Gastrocnemius medialis (tissue), 4 donors: Measurements from ENCODE around the gene MAP9. TPM values are rescaled to one million over a fixed set of nuclear protein-coding genes. Genes with fewer than 3 reads are reported as not detected.
A peak's percentile ranks its signal among the peaks of the same experiment; 100 is the strongest.

Source experiments
- ATAC-seq, 2 donors: fragments of 150-250 bp; one replicate each; pipeline ENCODE4 v1.9.1; 2016
- DNase-seq, 2 donors: peaks; one replicate each; pipeline ENCODE4 v3.0.0-alpha.2; 2019
- H3K27ac ChIP-seq, 4 donors: fragments of 200-600 bp; sonication (generic); 1 replicate in 1 of 4; 2 replicates in 3 of 4; pipeline ENCODE4 v1.5.1; 2016 to 2018; ENCODE audit warnings: mild to moderate bottlenecking in 2 of 4, moderate library complexity in 1 of 4
- H3K27me3 ChIP-seq, 3 donors: fragments of 200-600 bp; sonication (generic) in 2 of 3; 1 replicate in 1 of 3; 2 replicates in 2 of 3; pipeline versions ENCODE4 v1.5.1 to v1.6.0; 2016 to 2019; ENCODE audit warnings: mild to moderate bottlenecking in 1 of 3, moderate library complexity in 1 of 3
- H3K36me3 ChIP-seq, 2 donors: fragments of 200-600 bp; sonication (generic) in 1 of 2; one replicate each; pipeline ENCODE4 v1.5.1; 2017 to 2018
- H3K4me1 ChIP-seq, 2 donors: fragments of 200-600 bp; sonication (generic) in 1 of 2; one replicate each; pipeline ENCODE4 v1.5.1; 2016 to 2017; ENCODE audit warnings: mild to moderate bottlenecking in 2 of 2
- H3K4me3 ChIP-seq, 4 donors: fragments of 200-600 bp; sonication (generic) in 3 of 4; 1 replicate in 1 of 4; 2 replicates in 3 of 4; pipeline ENCODE4 v1.5.1; 2016 to 2019; ENCODE audit warnings: mild to moderate bottlenecking in 2 of 4
- H3K9me3 ChIP-seq, 3 donors: fragments of 200-600 bp; sonication (generic) in 2 of 3; 1 replicate in 1 of 3; 2 replicates in 2 of 3; pipeline ENCODE4 v1.5.1; 2016 to 2019
- POLR2A ChIP-seq, 2 donors: fragments of 450-650 bp; IDR thresholded peaks; one replicate each; pipeline ENCODE4 v1.6.1; 2017; ENCODE audit warnings: antibody characterized with exemption in 2 of 2, mild to moderate bottlenecking in 2 of 2, moderate library complexity in 2 of 2
- in situ Hi-C, 4 donors: fragments of 200-750 bp; cut with MboI; loops; one replicate each; pipeline versions ENCODE4 v1.15.0 to v1.8.0; 2017; ENCODE audit warnings: low sequenced_read_pairs in 4 of 4
- intact Hi-C: fragments of 100-400 bp; cut with DNase I; formaldehyde crosslinking; loops from one replicate; pipeline ENCODE4 v1.15.1; 2023; ENCODE audit warnings: low total_unique reads
- total RNA-seq, 4 donors: library from RNA; depleted of rRNA; stranded (reverse); fragments of >200 nt; gene quantifications; one replicate each; pipeline versions ENCODE4 v1.1.0 to v1.2.3, GENCODE V29; 2016
- TF ChIP-seq, protein P1 (sequence below), 5 experiments: fragments of 450-650 bp in 3 of 5; fragments of 200-600 bp in 2 of 5; sonication (generic) in 2 of 5; IDR thresholded peaks in 4 of 5; conservative IDR thresholded peaks in 1 of 5; 1 replicate in 4 of 5; 2 replicates in 1 of 5; pipeline ENCODE4 v1.5.1; 2016 to 2019; ENCODE audit warnings: antibody characterized with exemption in 5 of 5, mild to moderate bottlenecking in 3 of 5, moderate library complexity in 3 of 5

MAP9 gene
- total RNA-seq, 4 donors from 2014 or later: 0.23 to 0.71 (median 0.41) TPM; not detected in 1

DNA sequence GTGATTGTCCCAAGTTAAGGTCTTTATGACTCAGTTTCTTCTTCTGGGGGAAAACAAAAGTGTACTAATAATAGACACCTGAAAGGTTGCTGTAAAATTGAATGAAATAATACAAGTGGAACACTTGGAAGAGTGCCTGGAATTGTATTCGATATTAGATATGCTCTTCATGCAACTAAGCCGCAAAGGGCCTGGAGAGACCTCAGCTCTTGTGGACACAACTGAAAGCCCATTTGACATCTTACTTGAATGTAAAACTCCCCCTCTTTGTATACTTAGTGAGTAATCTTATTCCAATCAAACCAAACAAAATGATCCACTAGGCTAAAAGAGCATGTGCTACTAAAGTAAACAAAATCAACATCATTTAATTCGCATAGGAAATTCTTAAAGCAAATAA lies 511 bp upstream of the MAP9 start:
- H3K4me1 ChIP-seq: peaks cover 4 to 6% of the 10 kb centered on the region in 2 donors
- DNase-seq (no peak), ATAC-seq (no peak)
- no peak overlapping the region for H3K27ac ChIP-seq
- intact Hi-C loops (no loop called here), in situ Hi-C loops (loop anchor here in 2 of 4 donors (10.0 kb wide), 1 partner anchor 822 kb away; the partner anchor contains the start of gene PLRG1 (in 2 of the 2))
- H3K36me3 ChIP-seq: no peaks in the 10 kb centered on the region
- peaks cover 18 to 20% (median 19%) of the 10 kb centered on the region in 3 donors for H3K27me3 ChIP-seq
- TF ChIP-seq, protein P1, sequence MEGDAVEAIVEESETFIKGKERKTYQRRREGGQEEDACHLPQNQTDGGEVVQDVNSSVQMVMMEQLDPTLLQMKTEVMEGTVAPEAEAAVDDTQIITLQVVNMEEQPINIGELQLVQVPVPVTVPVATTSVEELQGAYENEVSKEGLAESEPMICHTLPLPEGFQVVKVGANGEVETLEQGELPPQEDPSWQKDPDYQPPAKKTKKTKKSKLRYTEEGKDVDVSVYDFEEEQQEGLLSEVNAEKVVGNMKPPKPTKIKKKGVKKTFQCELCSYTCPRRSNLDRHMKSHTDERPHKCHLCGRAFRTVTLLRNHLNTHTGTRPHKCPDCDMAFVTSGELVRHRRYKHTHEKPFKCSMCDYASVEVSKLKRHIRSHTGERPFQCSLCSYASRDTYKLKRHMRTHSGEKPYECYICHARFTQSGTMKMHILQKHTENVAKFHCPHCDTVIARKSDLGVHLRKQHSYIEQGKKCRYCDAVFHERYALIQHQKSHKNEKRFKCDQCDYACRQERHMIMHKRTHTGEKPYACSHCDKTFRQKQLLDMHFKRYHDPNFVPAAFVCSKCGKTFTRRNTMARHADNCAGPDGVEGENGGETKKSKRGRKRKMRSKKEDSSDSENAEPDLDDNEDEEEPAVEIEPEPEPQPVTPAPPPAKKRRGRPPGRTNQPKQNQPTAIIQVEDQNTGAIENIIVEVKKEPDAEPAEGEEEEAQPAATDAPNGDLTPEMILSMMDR (IDR thresholded peaks at IDR 0.05 in 4 of 5, conservative IDR thresholded peaks at IDR 0.05 in 1 of 5): no peak
- no peak for TF ChIP-seq POLR2A (IDR thresholded peaks at IDR 0.05)
- no peaks in the 10 kb centered on the region for H3K9me3 ChIP-seq
- H3K4me3 ChIP-seq: peak overlapping the region in 3 of 4 donors; percentile 56 to 58 (median 58)

DNA sequence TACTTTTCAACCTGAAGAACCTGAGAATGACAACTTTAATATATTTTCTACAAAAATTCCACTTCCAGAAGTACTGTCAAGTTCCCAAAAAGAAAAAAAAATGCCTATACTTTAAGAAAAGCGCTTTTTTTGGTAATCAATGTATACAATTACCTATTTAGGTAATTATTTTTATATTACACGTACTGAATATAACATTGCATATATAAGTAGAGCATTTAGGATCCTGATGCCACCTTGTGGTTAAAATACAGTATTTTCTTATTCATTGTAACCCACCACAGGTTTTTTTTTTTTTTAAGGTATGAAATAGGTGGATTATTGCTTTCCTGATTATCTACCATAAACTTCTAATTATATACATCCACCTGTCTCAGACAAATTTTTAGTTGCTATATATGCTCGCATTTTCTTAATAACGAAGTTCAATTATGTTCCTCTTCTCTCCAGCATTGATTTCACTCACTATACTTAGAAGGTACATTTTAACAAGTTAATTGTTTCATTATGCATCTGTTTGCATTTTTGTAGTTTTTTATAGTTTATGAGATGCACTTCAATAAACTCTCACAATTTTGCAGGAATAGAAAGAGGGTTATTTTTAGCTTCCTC lies 5.2 kb downstream of the MAP9 start:
- H3K27me3 ChIP-seq: peaks cover 14 to 19% (median 16%) of the 10 kb centered on the region in 3 donors
- H3K9me3 ChIP-seq: no peaks in the 10 kb centered on the region
- H3K27ac ChIP-seq: no peak overlapping the region
- no peak overlapping the region for H3K4me3 ChIP-seq
- H3K4me1 ChIP-seq: peaks cover 4 to 6% of the 10 kb centered on the region in 2 donors
- ATAC-seq (no peak), DNase-seq (no peak)
- in situ Hi-C loops (loop anchor here (5.0 to 25.0 kb wide), 4 partner anchors 384 to 819 kb away; partner anchors contain the start of genes PLRG1 (in 4 of the 4) and FGB (in 1 of the 4)), intact Hi-C loops (loop anchor here (1.0 kb wide), 1 partner anchor 819 kb away; no protein-coding TSS in a partner anchor)
- TF ChIP-seq POLR2A (IDR thresholded peaks at IDR 0.05): no peak
- TF ChIP-seq, protein P1 (IDR thresholded peaks at IDR 0.05 in 4 of 5, conservative IDR thresholded peaks at IDR 0.05 in 1 of 5): peak in 2 of 5 experiments; percentile 39 to 41
- no peaks in the 10 kb centered on the region for H3K36me3 ChIP-seq

DNA sequence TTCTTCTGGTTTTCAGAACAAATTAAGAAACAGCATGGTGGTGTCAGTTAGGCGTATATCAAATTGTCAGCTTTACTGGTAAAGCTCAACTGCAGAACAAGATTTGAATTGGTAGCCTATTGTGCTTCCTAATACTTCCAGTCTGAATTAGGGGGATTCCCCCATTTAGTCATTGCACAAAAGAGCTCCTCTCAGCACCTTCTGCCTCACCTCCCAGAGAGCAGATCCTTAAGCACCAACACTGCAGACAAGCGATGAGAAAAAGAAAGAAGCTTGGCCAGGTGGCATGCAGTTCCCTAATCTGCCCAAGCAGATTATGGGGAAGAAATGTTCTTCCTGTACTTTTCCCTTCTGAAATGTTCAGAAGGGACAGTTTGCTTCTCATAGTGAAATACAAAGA lies 9.2 kb downstream of the MAP9 start:
- in situ Hi-C loops: loop anchor here in 2 of 4 donors (25.0 kb wide), 2 partner anchors 380 to 805 kb away; partner anchors contain the start of genes FGB (in 1 of the 2) and PLRG1 (in 1 of the 2)
- Histone ChIP-seq H3K4me1 (no peaks in the 10 kb centered on the region), H3K9me3 (no peaks in the 10 kb centered on the region), H3K27ac (no peak overlapping the region), H3K36me3 (no peaks in the 10 kb centered on the region), H3K4me3 (no peak overlapping the region), H3K27me3 (no peaks in the 10 kb centered on the region)
- intact Hi-C loops: no loop called here
- ATAC-seq: no peak
- no peak for DNase-seq
- no peak for TF ChIP-seq POLR2A (IDR thresholded peaks at IDR 0.05)
- TF ChIP-seq, protein P1 (IDR thresholded peaks at IDR 0.05 in 4 of 5, conservative IDR thresholded peaks at IDR 0.05 in 1 of 5): no peak

DNA sequence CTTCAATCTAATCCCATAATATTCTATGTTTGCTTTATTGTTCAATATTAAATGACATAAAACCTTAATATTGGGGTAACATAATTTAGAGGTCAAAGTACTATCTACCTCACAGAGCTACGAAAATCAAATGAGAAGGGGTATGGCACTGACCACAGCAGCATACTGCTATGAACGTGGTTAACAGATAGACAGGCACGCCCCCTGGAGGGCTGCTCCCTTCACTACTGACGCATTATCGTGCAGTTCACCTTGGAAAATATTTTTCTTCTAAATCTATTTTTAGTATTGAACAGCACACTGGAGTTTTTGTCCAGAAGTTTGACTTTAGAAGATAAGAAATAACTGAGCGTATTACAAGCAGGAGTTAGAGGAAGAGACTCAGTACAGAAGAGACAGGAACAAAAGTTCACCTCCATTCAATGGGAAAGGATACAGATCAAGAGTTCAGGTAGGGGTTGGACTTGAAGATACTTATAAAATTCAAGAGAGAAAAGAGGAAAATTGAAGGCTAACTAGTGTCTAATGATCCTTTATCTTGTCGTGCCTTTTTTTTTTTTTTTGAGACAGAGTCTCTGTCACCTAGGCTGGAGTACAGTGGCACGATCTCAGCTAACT lies 22.7 kb downstream of the MAP9 start:
- DNase-seq (peak in 1 of 2 donors; percentile 15), ATAC-seq (no peak)
- in situ Hi-C loops (loop anchor here in 2 of 4 donors (25.0 kb wide), 2 partner anchors 367 to 792 kb away; partner anchors contain the start of genes FGB (in 1 of the 2) and PLRG1 (in 1 of the 2)), intact Hi-C loops (no loop called here)
- Histone ChIP-seq H3K27ac (no peak overlapping the region), H3K27me3 (no peaks in the 10 kb centered on the region), H3K9me3 (no peaks in the 10 kb centered on the region), H3K4me3 (no peak overlapping the region), H3K36me3 (no peaks in the 10 kb centered on the region), H3K4me1 (no peaks in the 10 kb centered on the region)
- no peak for TF ChIP-seq POLR2A (IDR thresholded peaks at IDR 0.05)
- TF ChIP-seq, protein P1 (IDR thresholded peaks at IDR 0.05 in 4 of 5, conservative IDR thresholded peaks at IDR 0.05 in 1 of 5): peak in 1 of 5 experiments; percentile 38
